ENCODE data around the gene SLC6A3. TPM values are rescaled to one million over a fixed set of nuclear protein-coding genes. Genes with fewer than 3 reads are reported as not detected.

Gene SLC6A3
- total RNA-seq, 1 experiment from 2014 or later: 0.74 TPM

GRCh38 chr5:1380011-1380817 lies 65.0 kb downstream of the SLC6A3 start (continued):
- peak; percentile 61; the same call in 1 of the 2 replicates for TF ChIP-seq CTCF (IDR thresholded peaks at IDR 0.05)
- no peak for TF ChIP-seq ZBTB21 (CRISPR knock-in tag; IDR thresholded peaks at IDR 0.05; ENCODE audit: borderline replicate concordance)
- peak; percentile 97 for TF ChIP-seq HMGXB4 (CRISPR knock-in tag; IDR thresholded peaks at IDR 0.05)
- TF ChIP-seq ATF1 (CRISPR knock-in tag; IDR thresholded peaks at IDR 0.05): no peak
- no peak for TF ChIP-seq CREB1 (CRISPR knock-in tag; IDR thresholded peaks at IDR 0.05)
- TF ChIP-seq TP53 (CRISPR knock-in tag; IDR thresholded peaks at IDR 0.05): peak; percentile 65; the same call in 1 of the 2 replicates
- peak; percentile 60; the same call in 1 of the 2 replicates for TF ChIP-seq MAX (CRISPR knock-in tag; IDR thresholded peaks at IDR 0.05)
- no peak for TF ChIP-seq ARID4B (CRISPR knock-in tag; IDR thresholded peaks at IDR 0.05; ENCODE audit: borderline replicate concordance)
- TF ChIP-seq OVOL2 (CRISPR knock-in tag; IDR thresholded peaks at IDR 0.05; ENCODE audit: borderline replicate concordance): no peak
- no peak for TF ChIP-seq ZNF396 (CRISPR knock-in tag; IDR thresholded peaks at IDR 0.05; ENCODE audit: borderline replicate concordance)
- TF ChIP-seq ZNF512 (CRISPR knock-in tag; IDR thresholded peaks at IDR 0.05; ENCODE audit: borderline replicate concordance): no peak
- TF ChIP-seq ZNF138 (CRISPR knock-in tag; conservative IDR thresholded peaks at IDR 0.05): no peak
- TF ChIP-seq JUN (CRISPR knock-in tag; IDR thresholded peaks at IDR 0.05): no peak
- no peak for TF ChIP-seq ETV6 (CRISPR knock-in tag; IDR thresholded peaks at IDR 0.05)
- no peak for TF ChIP-seq MXD4 (CRISPR knock-in tag; IDR thresholded peaks at IDR 0.05; ENCODE audit: borderline replicate concordance)
- no peak for TF ChIP-seq GRHL2 (CRISPR knock-in tag; IDR thresholded peaks at IDR 0.05; ENCODE audit: insufficient replicate concordance, severe bottlenecking)
- TF ChIP-seq ELF4 (CRISPR knock-in tag; IDR thresholded peaks at IDR 0.05; ENCODE audit: low read depth): no peak
- TF ChIP-seq HMGA2 (CRISPR knock-in tag; IDR thresholded peaks at IDR 0.05): no peak
- no peak for TF ChIP-seq AFF4 (CRISPR knock-in tag; IDR thresholded peaks at IDR 0.05; ENCODE audit: borderline replicate concordance)
- TF ChIP-seq E2F5 (CRISPR knock-in tag; IDR thresholded peaks at IDR 0.05): peak; percentile 51; the same call in 1 of the 2 replicates
- no peak for TF ChIP-seq RELA (CRISPR knock-in tag; IDR thresholded peaks at IDR 0.05; ENCODE audit: borderline replicate concordance)
